K562 (cell line): ENCODE results near the gene PREP. TPM values are rescaled to one million over a fixed set of nuclear protein-coding genes. Genes with fewer than 3 reads are reported as not detected.

Experiments
- ATAC-seq: fragments of 200-7000 bp; cut with Tn5 transposase; 3 replicates; pipeline ENCODE4 v1.9.1; 2020; ENCODE audit warnings: moderate library complexity
- BruUV-seq: library from RNA; stranded (reverse); fragments of 400-500 nt; replicated peaks from 2 replicates; lab custom pipeline; 2021; lab: Mats Ljungman, UMichigan
- CTCF ChIA-PET: fragments of 300-600 bp; formaldehyde crosslinking; extraction: SDS; loops from one replicate; lab custom pipeline; 2021; ENCODE audit warnings: low intra/inter-chr PET ratio; lab: Yijun Ruan, JAX
- POLR2A ChIA-PET: fragments of 300-600, 350-650 bp; sonication (Branson Sonifier 250); formaldehyde crosslinking; extraction: SDS; loops from one replicate; lab custom pipeline; 2021; ENCODE audit warnings: antibody characterized with exemption, inconsistent platforms; lab: Yijun Ruan, JAX
- DNase-seq, 4 experiments: peaks; one replicate each; pipeline versions ENCODE4 v3.0.0 to v3.0.0-alpha.2; 2011 to 2018; ENCODE audit warnings: low spot score in 3 of 4, mixed read lengths in 3 of 4; ENCODE audit errors: extremely low read depth in 1 of 4
- FAIRE-seq: peaks from 2 replicates; lab custom pipeline; 2011; peaks lifted over from hg19 to GRCh38; lab: Jason Lieb, UNC
- H2AFZ ChIP-seq: 2 replicates; pipeline ENCODE4 v1.6.0; 2011; ENCODE audit warnings: low read depth, low read length, control low read depth, inconsistent platforms
- H3K27ac ChIP-seq: fragments of 200-600 bp; 3 replicates; pipeline ENCODE4 v1.8.0; 2011; ENCODE audit warnings: low read depth, mild to moderate bottlenecking, control low read depth, inconsistent platforms, low read length, moderate library complexity, mixed read lengths; ENCODE audit errors: extremely low read depth
- H3K27me3 ChIP-seq, 2 experiments: fragments of 300-600 bp in 1 of 2; 2 replicates in 1 of 2; 3 replicates in 1 of 2; pipeline versions ENCODE4 v1.6.0 to v1.8.0; 2011; ENCODE audit warnings: inconsistent platforms in 2 of 2, low read length in 2 of 2, mild to moderate bottlenecking in 1 of 2, mixed read lengths in 1 of 2, moderate library complexity in 1 of 2; ENCODE audit not compliant: control insufficient read depth in 2 of 2, insufficient read depth in 2 of 2
- H3K36me3 ChIP-seq: fragments of 300-600 bp; 3 replicates; pipeline ENCODE4 v1.8.0; 2011; ENCODE audit warnings: mild to moderate bottlenecking, low read length, inconsistent platforms; ENCODE audit not compliant: control insufficient read depth, insufficient read depth
- H3K4me1 ChIP-seq, 2 experiments: fragments of 200-600 bp in 1 of 2; replicated peaks in 1 of 2; 2 replicates in 1 of 2; 3 replicates in 1 of 2; pipeline versions ENCODE4 v1.5.1 to v1.8.0; 2011; ENCODE audit warnings: inconsistent platforms in 2 of 2, low read length in 2 of 2, mild to moderate bottlenecking in 1 of 2, mixed read lengths in 1 of 2, moderate library complexity in 1 of 2; ENCODE audit not compliant: control insufficient read depth in 2 of 2, insufficient read depth in 2 of 2
- H3K4me2 ChIP-seq: 2 replicates; pipeline ENCODE4 v1.6.1; 2011; ENCODE audit warnings: low read length, control low read depth, inconsistent platforms, mixed read lengths; ENCODE audit not compliant: insufficient read depth
- H3K4me3 ChIP-seq: fragments of 200-600 bp; sonication (generic), shearing (Covaris generic); 2 replicates; pipeline ENCODE4 v1.5.1; 2016; ENCODE audit warnings: control low read depth, inconsistent platforms
- H3K79me2 ChIP-seq: fragments of 200-600 bp; 3 replicates; pipeline ENCODE4 v1.8.0; 2011; ENCODE audit warnings: low read length, inconsistent platforms; ENCODE audit not compliant: control insufficient read depth, insufficient read depth
- H3K9ac ChIP-seq, 2 experiments: 2 replicates each; pipeline versions ENCODE4 v1.6.0 to v1.6.1; 2011; ENCODE audit warnings: low read depth in 2 of 2, low read length in 2 of 2, control low read depth in 1 of 2, inconsistent platforms in 1 of 2, mild to moderate bottlenecking in 1 of 2, mixed read lengths in 1 of 2; ENCODE audit not compliant: insufficient read depth in 1 of 2
- H3K9me1 ChIP-seq: one replicate; pipeline ENCODE4 v1.6.0; 2011; ENCODE audit warnings: inconsistent platforms, mild to moderate bottlenecking, low read length, moderate library complexity; ENCODE audit not compliant: control insufficient read depth, insufficient read depth
- H3K9me3 ChIP-seq: replicated peaks from 2 replicates; pipeline ENCODE4 v1.5.1; 2011; ENCODE audit warnings: low read depth, low read length, inconsistent platforms; ENCODE audit not compliant: control insufficient read depth, insufficient read depth
- H4K20me1 ChIP-seq: replicated peaks from 2 replicates; pipeline ENCODE4 v1.6.1; 2011; ENCODE audit warnings: low read length, inconsistent platforms, mixed read lengths; ENCODE audit not compliant: control insufficient read depth, insufficient read depth
- ARID3A ChIP-seq: IDR thresholded peaks from 2 replicates; pipeline ENCODE4 v1.6.1; 2012; ENCODE audit warnings: low read depth, low read length, improper control_type of control experiment, borderline replicate concordance
- CBFA2T2 ChIP-seq: fragments of 450-650 bp; conservative IDR thresholded peaks from 2 replicates; pipeline ENCODE4 v1.6.1; 2017; ENCODE audit warnings: mild to moderate bottlenecking
- CBX5 ChIP-seq: IDR thresholded peaks from 2 replicates; pipeline ENCODE4 v1.6.1; 2014; ENCODE audit warnings: low read depth, borderline replicate concordance
- FOS ChIP-seq: IDR thresholded peaks from 3 replicates; pipeline ENCODE4 v1.6.1; 2011; ENCODE audit not compliant: insufficient read length; ENCODE audit errors: extremely low read depth
- HMBOX1 ChIP-seq: sonication (generic); IDR thresholded peaks from 2 replicates; pipeline ENCODE4 v1.6.1; 2016
- NKRF ChIP-seq: fragments of 450-650 bp; IDR thresholded peaks from 2 replicates; pipeline ENCODE4 v1.6.1; 2016; ENCODE audit warnings: borderline replicate concordance
- PATZ1 ChIP-seq: fragments of 250-450 bp; sonication (Bioruptor Pico); IDR thresholded peaks from 2 replicates; pipeline ENCODE4 v1.5.0; 2020; ENCODE audit warnings: mild to moderate bottlenecking, borderline replicate concordance
- PHB2 ChIP-seq: fragments of 450-650 bp; IDR thresholded peaks from 2 replicates; pipeline ENCODE4 v1.6.1; 2017; ENCODE audit warnings: low read depth
- POLR3G ChIP-seq: IDR thresholded peaks from 2 replicates; pipeline ENCODE4 v1.6.1; 2011; ENCODE audit not compliant: insufficient read length, insufficient replicate concordance; ENCODE audit errors: extremely low read depth
- PRPF4 ChIP-seq: fragments of 200-400 bp; formaldehyde crosslinking; IDR thresholded peaks from one replicate; pipeline ENCODE4 v1.6.1; 2017; ENCODE audit warnings: low read length, low read depth, mild to moderate bottlenecking; ENCODE audit not compliant: insufficient read depth, poor library complexity, severe bottlenecking
- SP2 ChIP-seq: IDR thresholded peaks from 2 replicates; pipeline ENCODE4 v1.6.1; 2011; ENCODE audit warnings: mild to moderate bottlenecking, low read depth, low read length, moderate library complexity; ENCODE audit not compliant: poor library complexity, severe bottlenecking; ENCODE audit errors: extremely low read depth
- USF2 ChIP-seq: sonication (generic); formaldehyde crosslinking; IDR thresholded peaks from 2 replicates; pipeline ENCODE4 v1.5.0; 2020; ENCODE audit warnings: missing genetic modification reagents
- WGBS: fragments of 100-300 bp; shearing (Covaris generic); methylation state at CpG from one replicate; pipeline ENCODE4 v1.1.6; 2016; ENCODE audit warnings: low coverage, mixed read lengths; ENCODE audit not compliant: insufficient coverage; ENCODE audit errors: missing lambda C conversion rate; 5-methylcytosine and 5-hydroxymethylcytosine counted together
- in situ Hi-C: fragments of 300-500 bp; cut with MboI; formaldehyde crosslinking; loops from 4 replicates; pipeline ENCODE4 v1.15.0; 2018; ENCODE audit warnings: inconsistent platforms, mixed read lengths
- intact Hi-C: fragments of 100-400 bp; cut with micrococcal nuclease; formaldehyde crosslinking; loops from 2 replicates; pipeline ENCODE4 v1.14.2; 2022
- polyA plus RNA-seq, 8 experiments: library from polyadenylated mRNA; depleted of rRNA in 4 of 8; stranded (reverse) in 5 of 8; unstranded in 3 of 8; fragments of >200 nt; fragmentation: Nextera tagmentation in 2 of 8; fragmentation: Illumina TruSeq in 1 of 8; extraction: Ambion mirVana in 2 of 8; extraction: Trizol in 1 of 8; gene quantifications; 2 replicates each; pipeline versions ENCODE4 v1.2.1 to v1.2.3, GENCODE V29; 2011 to 2014; ENCODE audit warnings: inconsistent platforms in 1 of 8, missing spikeins in 1 of 8
- total RNA-seq, 7 experiments: library from RNA; depleted of rRNA in 6 of 7; stranded (reverse); fragments of >200 nt in 6 of 7; fragmentation: Illumina TruSeq in 2 of 7; extraction: Trizol in 2 of 7; gene quantifications; 2 replicates each; pipeline versions ENCODE4 v1.2.1 to v1.2.3, GENCODE V29; 2011 to 2021; ENCODE audit warnings: low replicate concordance in 1 of 7

Gene PREP
- total and polyA plus RNA-seq, 9 of the 15 experiments (the other 6 are each of a cell fraction or from before 2014, with no cell fraction given): 14.1 to 60.8 (median 28.3) TPM

GRCh38 chr6:105276374-105276773 lies 126.5 kb downstream of the PREP start:
- no peak overlapping the region for H3K9ac ChIP-seq
- FAIRE-seq (no peak), DNase-seq (no peak), ATAC-seq (no peak)
- H3K9me1 ChIP-seq: no peaks in the 10 kb centered on the region
- H3K36me3 ChIP-seq: peaks cover 38% of the 10 kb centered on the region
- intact Hi-C loops (no loop called here), in situ Hi-C loops (no loop called here)
- no peaks in the 10 kb centered on the region for H4K20me1 ChIP-seq
- CTCF ChIA-PET: no interaction called here
- no peak overlapping the region for H3K4me3 ChIP-seq
- no peaks in the 10 kb centered on the region for H3K27me3 ChIP-seq
- no peaks in the 10 kb centered on the region for H3K9me3 ChIP-seq
- no peak overlapping the region for H3K4me2 ChIP-seq
- peaks cover 0 to 6% of the 10 kb centered on the region in 2 experiments; a peak in 3 of 5 replicates for H3K4me1 ChIP-seq
- no peak overlapping the region for H2AFZ ChIP-seq
- POLR2A ChIA-PET: interaction anchor here (1.1 to 1.7 kb wide), 2 partner anchors 9 to 19 kb away, joined by 3 to 7 read pairs; no protein-coding TSS in a partner anchor
- TSS peak; percentile 19 for BruUV-seq
- 84% methylated on average over 3 of the region's 3 CpGs for WGBS
- H3K79me2 ChIP-seq: no peaks in the 10 kb centered on the region
- H3K27ac ChIP-seq: no peak overlapping the region
- TF ChIP-seq PRPF4: no peak
- no peak for TF ChIP-seq PHB2
- TF ChIP-seq NKRF: no peak
- TF ChIP-seq PATZ1 (CRISPR knock-in tag): no peak
- TF ChIP-seq SP2: no peak
- TF ChIP-seq USF2: no peak
- TF ChIP-seq CBFA2T2: no peak
- no peak for TF ChIP-seq HMBOX1
- TF ChIP-seq CBX5: no peak
- no peak for TF ChIP-seq POLR3G
- no peak for TF ChIP-seq FOS
- no peak for TF ChIP-seq ARID3A
